HG03064 (cell line): ENCODE data around the gene ACY1.
"Not testable (repeated sequence)": the region's sequence is repeated elsewhere in the genome, so short reads cannot be mapped to it uniquely, and the experiment has no call there.

ENCODE experiments used
- ATAC-seq: cut with Tn5 transposase; IDR thresholded peaks from one replicate; pipeline ENCODE4 v1.9.1; 2021; ENCODE audit warnings: low read depth; ENCODE audit not compliant: unreplicated experiment

ACY1 gene

DNA sequence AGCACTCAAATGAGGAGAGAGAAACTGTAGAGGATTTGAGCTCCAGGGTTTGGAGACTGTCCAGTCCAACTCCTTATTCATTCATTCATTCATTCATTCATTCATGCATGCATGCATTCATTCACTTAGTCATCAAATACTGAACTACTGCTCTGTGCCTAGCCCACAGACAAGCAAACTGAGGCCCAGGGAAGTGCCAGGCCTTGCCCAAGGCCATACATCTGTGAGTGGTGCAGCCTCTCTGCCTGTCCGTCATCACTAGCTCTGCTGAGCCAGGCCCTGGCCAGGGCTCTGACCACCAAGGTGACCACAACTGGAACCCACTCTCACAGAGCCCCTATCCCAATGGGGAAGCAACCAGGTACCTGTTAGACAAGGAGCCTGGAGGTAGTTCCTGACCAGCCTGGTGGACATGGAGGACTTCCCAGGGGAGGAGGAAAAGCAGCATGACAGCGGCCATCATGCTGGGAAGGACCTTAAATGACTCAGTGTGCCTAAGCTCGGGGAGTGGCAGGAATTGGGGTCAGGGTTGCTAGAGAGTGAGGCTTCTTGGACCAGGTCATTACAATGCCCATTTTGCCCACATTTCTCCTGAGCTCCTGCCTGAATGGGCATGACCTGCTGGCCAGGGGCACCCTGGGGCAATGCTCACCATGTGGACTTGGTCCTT, 39.9 kb downstream of the ACY1 start:
- no peak for ATAC-seq

DNA sequence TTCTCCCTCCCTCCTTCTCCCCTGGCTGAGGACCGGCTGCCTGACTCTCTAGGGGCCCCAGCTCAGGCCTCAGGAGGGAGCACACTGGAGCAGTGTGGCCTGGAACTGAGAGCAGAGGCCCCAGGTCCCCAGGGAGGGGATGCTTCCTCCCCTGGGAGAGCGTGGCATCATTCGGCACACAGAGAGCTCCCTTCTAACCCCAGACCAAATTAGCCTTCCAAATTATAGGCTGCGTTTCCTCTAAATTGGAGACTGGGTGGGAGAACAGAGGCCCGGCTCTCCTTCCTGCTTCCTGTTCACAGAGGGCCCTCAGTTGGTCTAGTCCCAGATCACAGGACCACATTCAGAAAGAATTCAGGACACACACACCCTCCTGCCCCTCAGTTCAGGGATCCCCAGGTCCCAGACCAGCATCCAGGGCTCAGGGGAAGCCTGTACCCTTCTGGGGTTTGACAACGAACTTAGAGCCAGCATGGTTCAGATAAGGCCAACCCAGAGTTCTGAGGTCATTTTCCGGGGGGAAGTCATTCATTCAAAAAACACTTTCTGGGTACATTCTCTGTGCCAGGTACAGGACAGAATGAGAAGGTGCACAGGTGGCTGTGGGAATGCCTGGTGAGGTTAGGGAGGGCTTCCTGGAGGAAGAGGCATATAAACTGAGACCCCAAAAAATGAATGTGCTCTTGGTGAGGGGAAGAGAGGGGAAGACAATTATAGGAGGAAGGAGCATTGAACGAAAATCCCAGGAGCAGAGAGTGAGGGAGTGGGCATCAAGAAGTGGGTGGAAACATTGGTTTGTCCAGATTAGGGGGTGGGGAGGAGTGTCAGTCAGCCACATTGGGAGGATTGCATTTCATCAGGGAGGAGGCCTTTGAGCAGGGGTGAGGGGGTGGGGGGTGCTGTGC, 40.8 kb downstream of the ACY1 start:
- ATAC-seq, result peak; percentile 67

GRCh38 chr3:52024765-52025452, 41.6 kb downstream of the ACY1 start:
- no peak for ATAC-seq

DNA sequence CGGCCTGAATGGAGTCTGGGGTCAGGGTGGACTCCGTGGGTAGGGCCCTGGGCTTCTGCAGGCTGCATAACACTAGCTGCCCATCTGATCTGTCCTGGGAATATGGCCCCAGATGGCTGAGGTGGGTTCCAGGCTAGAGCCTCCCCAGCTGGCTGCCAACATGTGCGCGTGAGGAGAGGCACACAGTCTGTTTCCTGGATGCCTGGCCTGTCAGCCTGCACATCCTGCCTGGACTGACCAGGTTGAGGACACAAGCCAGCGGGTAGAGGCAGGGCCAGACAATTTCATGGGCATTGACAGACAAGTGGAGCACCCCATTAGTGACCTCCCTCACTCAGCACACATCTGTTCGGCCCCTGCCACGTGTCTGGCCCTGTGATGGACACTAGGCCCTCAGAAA, 42.1 kb downstream of the ACY1 start:
- no peak for ATAC-seq

DNA sequence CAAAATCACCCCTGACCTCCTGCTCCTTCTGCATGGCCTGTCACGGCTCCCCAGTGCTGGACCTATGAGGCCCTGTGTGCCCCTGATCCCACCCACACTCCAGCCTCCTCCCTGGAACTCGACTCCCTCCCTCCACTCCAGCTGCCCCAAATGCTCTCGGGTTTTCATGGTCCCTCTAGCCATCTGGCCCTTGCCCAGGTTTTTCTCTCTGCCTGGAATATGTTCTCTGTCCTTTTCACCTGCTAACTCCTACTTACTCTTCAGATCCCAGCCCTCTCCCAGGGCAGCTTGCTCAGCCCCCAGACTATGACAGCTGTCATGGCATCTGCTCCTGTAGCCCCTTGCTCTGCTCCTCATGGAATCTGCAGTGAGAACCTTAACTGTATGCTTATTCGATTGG, 42.7 kb downstream of the ACY1 start:
- no peak for ATAC-seq

- no peak for ATAC-seq
These were observed 45.2 kb downstream of the ACY1 start for GRCh38 chr3:52028572-52028971.

GRCh38 chr3:52029053-52029452, 45.7 kb downstream of the ACY1 start:
- no peak for ATAC-seq

DNA sequence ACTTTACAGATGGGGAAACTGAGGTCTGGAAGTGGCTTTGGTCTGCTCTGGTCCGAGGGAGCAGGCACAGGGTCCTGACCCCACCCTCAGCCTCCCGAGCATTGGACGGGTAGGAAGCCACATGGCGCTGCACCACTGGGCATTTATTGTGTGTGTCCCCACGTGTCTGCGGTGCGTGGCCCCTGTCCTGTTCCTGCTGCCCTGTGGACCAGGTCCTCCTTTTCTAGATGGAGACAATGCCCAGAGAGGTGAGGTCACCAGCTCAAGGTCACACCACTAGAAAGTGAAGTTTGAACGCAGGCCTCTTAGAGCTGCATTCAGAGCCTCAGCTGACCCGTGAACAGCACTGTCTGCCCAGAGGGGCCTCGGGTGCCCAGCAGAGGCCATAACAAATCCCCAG, 46.2 kb downstream of the ACY1 start:
- no peak for ATAC-seq

- ATAC-seq, result no peak
These were observed 47.5 kb downstream of the ACY1 start for GRCh38 chr3:52030714-52031310.

GRCh38 chr3:52031896-52032295, 48.6 kb downstream of the ACY1 start:
- no peak for ATAC-seq

GRCh38 chr3:52032702-52033408, 49.5 kb downstream of the ACY1 start:
- no peak for ATAC-seq

- ATAC-seq, result not testable (repeated sequence)
These were observed 50.4 kb downstream of the ACY1 start for GRCh38 chr3:52033748-52034147.

- ATAC-seq, result no peak
These were observed 50.9 kb downstream of the ACY1 start for GRCh38 chr3:52034212-52034611.

GRCh38 chr3:52034651-52035050, 51.3 kb downstream of the ACY1 start:
- no peak for ATAC-seq

DNA sequence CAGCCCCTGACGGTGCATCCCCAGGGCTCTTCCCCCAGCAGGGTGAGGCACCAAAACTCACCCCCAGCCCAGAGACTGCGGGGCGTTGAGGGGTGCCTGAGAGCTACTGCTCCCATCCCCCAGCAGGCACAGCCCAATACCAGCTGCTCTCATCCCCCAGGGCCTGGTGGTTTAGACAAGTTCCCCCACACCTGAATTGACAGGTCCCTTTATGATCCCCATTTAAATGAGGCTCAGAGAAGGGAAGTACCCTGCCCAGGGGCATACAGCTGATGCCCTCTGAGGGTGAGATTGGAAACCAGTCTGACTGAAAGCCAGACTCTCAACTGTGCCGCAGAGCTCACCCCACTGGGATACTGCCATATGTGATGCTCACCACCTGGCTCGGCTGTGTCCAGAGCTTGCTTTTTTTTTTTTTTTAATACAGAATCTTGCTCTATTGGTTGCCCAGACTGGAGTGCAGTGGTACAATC, 52.9 kb downstream of the ACY1 start:
- ATAC-seq, result peak; percentile 54

DNA sequence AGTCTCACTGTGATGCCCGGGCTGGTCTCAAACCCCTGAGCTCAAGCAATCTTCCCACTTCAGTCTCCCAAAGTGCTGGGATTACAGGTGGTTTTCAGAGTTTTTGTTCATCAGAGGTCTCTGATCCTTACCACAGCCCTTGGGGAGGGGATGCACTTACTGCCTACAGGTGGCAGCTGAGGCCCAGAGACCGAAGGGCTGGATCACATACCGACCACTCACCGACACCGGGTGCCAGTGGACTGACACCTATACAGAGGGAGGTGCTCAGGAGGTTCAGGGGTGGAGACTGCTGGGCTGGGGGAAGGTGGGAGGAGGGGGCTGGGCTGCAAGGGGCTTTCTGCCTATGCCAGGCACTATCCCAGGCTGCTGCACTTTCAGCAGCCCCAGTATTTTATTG, 53.5 kb downstream of the ACY1 start:
- no peak for ATAC-seq

- ATAC-seq, result no peak
These were observed 54.0 kb downstream of the ACY1 start for GRCh38 chr3:52037291-52037690.

DNA sequence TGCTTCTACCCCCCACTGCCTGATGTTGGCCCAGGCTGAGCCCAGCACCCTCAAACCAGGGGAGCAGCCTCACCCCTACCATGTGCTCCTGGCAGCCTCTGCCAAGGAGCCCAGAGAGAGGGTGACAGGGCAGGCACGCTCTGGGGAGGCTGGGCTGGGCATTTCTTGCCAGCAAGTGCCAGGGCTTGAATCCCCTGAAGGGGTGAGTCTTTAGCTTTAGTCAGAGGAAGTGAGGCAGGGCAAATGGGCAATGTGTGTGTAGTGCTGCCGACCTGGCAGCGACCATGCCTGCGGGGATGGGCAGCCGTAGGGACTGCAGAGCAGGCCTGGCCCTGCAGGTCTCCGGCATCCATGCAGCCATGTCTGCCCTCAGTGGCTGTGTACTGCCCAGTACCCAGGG, 54.9 kb downstream of the ACY1 start:
- no peak for ATAC-seq
